IPS DF 19.7 (cell line): Measurements from ENCODE around the gene VSIG4.
"Not testable (repeated sequence)": the region's sequence is repeated elsewhere in the genome, so short reads cannot be mapped to it uniquely, and the experiment has no call there.

Source experiments
- DNase-seq: peaks from one replicate; pipeline ENCODE4 v3.0.0-alpha.2; 2013; ENCODE audit warnings: low read depth, low spot score

Gene VSIG4

GRCh38 chrX:66039944-66040343 lies at the start of gene VSIG4:
VSIG4 (minus strand) TSS chrX:66040080; CDS start chrX:66039998, 82 bp downstream.
- DNase-seq = no peak

GRCh38 chrX:66076801-66077200 lies 36.9 kb upstream of the VSIG4 start:
- DNase-seq = no peak

GRCh38 chrX:66074920-66075879 lies 35.3 kb upstream of the VSIG4 start:
- no peak for DNase-seq

- no peak for DNase-seq
Observed at GRCh38 chrX:66071126-66071525, 31.2 kb upstream of the VSIG4 start.

- DNase-seq = no peak
Observed at GRCh38 chrX:66064261-66064660, 24.4 kb upstream of the VSIG4 start.

GRCh38 chrX:66057019-66057418 lies 17.1 kb upstream of the VSIG4 start:
- not testable (repeated sequence) for DNase-seq

- DNase-seq = no peak
Observed at GRCh38 chrX:66054978-66055377, 15.1 kb upstream of the VSIG4 start.

GRCh38 chrX:66053414-66053813 lies 13.5 kb upstream of the VSIG4 start:
- no peak for DNase-seq

- DNase-seq = no peak
Observed at GRCh38 chrX:66051980-66052379, 12.1 kb upstream of the VSIG4 start.

GRCh38 chrX:66050140-66050569 lies 10.3 kb upstream of the VSIG4 start:
- DNase-seq = no peak

GRCh38 chrX:66049056-66049455 lies 9.2 kb upstream of the VSIG4 start:
- no peak for DNase-seq

- no peak for DNase-seq
Observed at GRCh38 chrX:66046612-66047235, 6.8 kb upstream of the VSIG4 start.

GRCh38 chrX:66045894-66046293 lies 6.0 kb upstream of the VSIG4 start:
- DNase-seq = no peak

- no peak for DNase-seq
Observed at GRCh38 chrX:66043584-66043983, 3.7 kb upstream of the VSIG4 start.

GRCh38 chrX:66042307-66043077 lies 2.6 kb upstream of the VSIG4 start:
- no peak for DNase-seq

- DNase-seq = no peak
Observed at GRCh38 chrX:66038115-66038514, 1.8 kb downstream of the VSIG4 start.

GRCh38 chrX:66036231-66036630 lies 3.6 kb downstream of the VSIG4 start:
- no peak for DNase-seq

- no peak for DNase-seq
Observed at GRCh38 chrX:66035667-66036066, 4.2 kb downstream of the VSIG4 start.

- no peak for DNase-seq
Observed at GRCh38 chrX:66030505-66031317, 9.2 kb downstream of the VSIG4 start.

- no peak for DNase-seq
Observed at GRCh38 chrX:66028936-66029335, 10.9 kb downstream of the VSIG4 start.

GRCh38 chrX:66024570-66024969 lies 15.3 kb downstream of the VSIG4 start:
- no peak for DNase-seq
